Measurements from ENCODE around the gene C3orf18. TPM values are rescaled to one million over a fixed set of nuclear protein-coding genes. Genes with fewer than 3 reads are reported as not detected.
"Not testable (repeated sequence)": the region's sequence is repeated elsewhere in the genome, so short reads cannot be mapped to it uniquely, and the experiment has no call there.

The C3orf18 gene
- total and polyA plus RNA-seq, 7 donors: 7.3 to 30.1 (median 17.0) TPM

- no peaks in the 10 kb centered on the region for H3K36me3 ChIP-seq (ENCODE audit: insufficient read depth in 1 of 2, low read depth in 1 of 2)
- H3K27ac ChIP-seq: no peak overlapping the region
- WGBS, 3 donors: 67 to 81% (median 80%) methylated on average over 4 of the region's 4 CpGs
- DNase-seq: no peak
- no peak overlapping the region for H3K4me3 ChIP-seq
- ATAC-seq: no peak
- TF ChIP-seq, protein P1, sequence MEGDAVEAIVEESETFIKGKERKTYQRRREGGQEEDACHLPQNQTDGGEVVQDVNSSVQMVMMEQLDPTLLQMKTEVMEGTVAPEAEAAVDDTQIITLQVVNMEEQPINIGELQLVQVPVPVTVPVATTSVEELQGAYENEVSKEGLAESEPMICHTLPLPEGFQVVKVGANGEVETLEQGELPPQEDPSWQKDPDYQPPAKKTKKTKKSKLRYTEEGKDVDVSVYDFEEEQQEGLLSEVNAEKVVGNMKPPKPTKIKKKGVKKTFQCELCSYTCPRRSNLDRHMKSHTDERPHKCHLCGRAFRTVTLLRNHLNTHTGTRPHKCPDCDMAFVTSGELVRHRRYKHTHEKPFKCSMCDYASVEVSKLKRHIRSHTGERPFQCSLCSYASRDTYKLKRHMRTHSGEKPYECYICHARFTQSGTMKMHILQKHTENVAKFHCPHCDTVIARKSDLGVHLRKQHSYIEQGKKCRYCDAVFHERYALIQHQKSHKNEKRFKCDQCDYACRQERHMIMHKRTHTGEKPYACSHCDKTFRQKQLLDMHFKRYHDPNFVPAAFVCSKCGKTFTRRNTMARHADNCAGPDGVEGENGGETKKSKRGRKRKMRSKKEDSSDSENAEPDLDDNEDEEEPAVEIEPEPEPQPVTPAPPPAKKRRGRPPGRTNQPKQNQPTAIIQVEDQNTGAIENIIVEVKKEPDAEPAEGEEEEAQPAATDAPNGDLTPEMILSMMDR (IDR thresholded peaks at IDR 0.05): no peak
- no peaks in the 10 kb centered on the region for H3K27me3 ChIP-seq (ENCODE audit: insufficient read depth in 3 of 3, low read length in 2 of 3)
- intact Hi-C loops (cut with DNase I): loop anchor here (2.0 to 5.0 kb wide), 3 partner anchors 29 to 97 kb away; partner anchors contain the start of gene CISH (in 1 of the 2)
- H3K9me3 ChIP-seq: no peaks in the 10 kb centered on the region
- no peaks in the 10 kb centered on the region for H3K4me1 ChIP-seq
Observed at GRCh38 chr3:50517721-50518206, 49.8 kb downstream of the C3orf18 start.

- Histone ChIP-seq H3K27me3 (ENCODE audit: insufficient read depth in 3 of 3, low read length in 2 of 3) (no peaks in the 10 kb centered on the region), H3K9me3 (no peaks in the 10 kb centered on the region), H3K36me3 (ENCODE audit: insufficient read depth in 1 of 2, low read depth in 1 of 2) (no peaks in the 10 kb centered on the region), H3K4me3 (no peak overlapping the region), H3K4me1 (no peaks in the 10 kb centered on the region), H3K27ac (no peak overlapping the region)
- TF ChIP-seq, protein P1 (IDR thresholded peaks at IDR 0.05): no peak
- DNase-seq: no peak
- 62 to 91% (median 77%) methylated on average over 4 of the region's 4 CpGs for WGBS, 3 donors
- ATAC-seq: peak in 1 of 4 donors; percentile 11
- intact Hi-C loops (cut with DNase I): loop anchor here in 1 of 2 donors (5.0 kb wide), 1 partner anchor 96 kb away; the partner anchor contains the start of gene CISH
Observed at GRCh38 chr3:50516440-50516871, 51.1 kb downstream of the C3orf18 start.

- ATAC-seq (peak; percentile 34 to 51 (median 38)), DNase-seq (peak; percentile 56 to 79)
- no peaks in the 10 kb centered on the region for H3K27me3 ChIP-seq (ENCODE audit: insufficient read depth in 3 of 3, low read length in 2 of 3)
- TF ChIP-seq, protein P1 (IDR thresholded peaks at IDR 0.05): no peak
- H3K36me3 ChIP-seq (ENCODE audit: insufficient read depth in 1 of 2, low read depth in 1 of 2): no peaks in the 10 kb centered on the region
- H3K4me3 ChIP-seq: peak overlapping the region; percentile 15
- no peaks in the 10 kb centered on the region for H3K9me3 ChIP-seq
- no peaks in the 10 kb centered on the region for H3K4me1 ChIP-seq
- WGBS, 3 donors: 27 to 29% (median 27%) methylated on average over 22 of the region's 22 CpGs
- intact Hi-C loops (cut with DNase I): loop anchor here in 1 of 2 donors (5.0 kb wide), 1 partner anchor 96 kb away; the partner anchor contains the start of gene CISH
- no peak overlapping the region for H3K27ac ChIP-seq
Observed at GRCh38 chr3:50515565-50516439, 51.7 kb downstream of the C3orf18 start.

GRCh38 chr3:50512908-50513307, 54.6 kb downstream of the C3orf18 start:
- WGBS, 3 donors: 84 to 91% (median 85%) methylated on average over 8 of the region's 8 CpGs

DNA sequence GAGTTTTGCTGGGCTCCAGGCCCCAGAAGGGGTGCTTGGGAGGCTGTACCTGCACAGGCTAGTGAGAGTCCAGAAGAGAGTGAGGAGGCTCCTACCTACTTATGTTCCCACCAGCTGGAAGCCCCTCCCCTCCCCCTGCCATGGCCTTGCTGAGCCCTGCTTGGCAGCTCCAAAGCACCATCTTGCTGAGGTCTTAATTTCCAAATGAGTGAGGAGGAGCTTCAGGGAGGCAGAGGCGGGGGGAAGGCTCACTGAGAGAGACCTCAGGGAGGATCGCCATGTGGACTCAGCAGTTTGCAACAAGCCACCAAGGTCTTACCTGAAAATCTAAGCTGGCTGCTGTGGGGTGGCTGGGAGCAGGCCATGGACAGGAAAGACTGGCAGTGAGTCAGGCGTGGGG, 55.4 kb downstream of the C3orf18 start:
- ATAC-seq (no peak), DNase-seq (no peak)
- no peaks in the 10 kb centered on the region for H3K36me3 ChIP-seq (ENCODE audit: insufficient read depth in 1 of 2, low read depth in 1 of 2)
- no peaks in the 10 kb centered on the region for H3K9me3 ChIP-seq
- no peaks in the 10 kb centered on the region for H3K27me3 ChIP-seq (ENCODE audit: insufficient read depth in 3 of 3, low read length in 2 of 3)
- H3K4me1 ChIP-seq: no peaks in the 10 kb centered on the region
- 86 to 100% (median 94%) methylated on average over 3 of the region's 3 CpGs for WGBS, 3 donors
- no peak overlapping the region for H3K4me3 ChIP-seq
- H3K27ac ChIP-seq: no peak overlapping the region
- TF ChIP-seq, protein P1 (IDR thresholded peaks at IDR 0.05): no peak
- intact Hi-C loops (cut with DNase I): no loop called here

More at GRCh38 chr3:50512908-50513307, 54.6 kb downstream of the C3orf18 start:
- H3K27ac ChIP-seq; ATAC-seq; H3K4me3 ChIP-seq; DNase-seq; H3K27me3 ChIP-seq (ENCODE audit: insufficient read depth in 3 of 3, low read length in 2 of 3); intact Hi-C loops (cut with DNase I); H3K9me3 ChIP-seq; H3K4me1 ChIP-seq; H3K36me3 ChIP-seq (ENCODE audit: insufficient read depth in 1 of 2, low read depth in 1 of 2): not testable (repeated sequence)

Data from psoas muscle (tissue), 8 donors.